ENCODE data around the gene GLP1R.

DNA sequence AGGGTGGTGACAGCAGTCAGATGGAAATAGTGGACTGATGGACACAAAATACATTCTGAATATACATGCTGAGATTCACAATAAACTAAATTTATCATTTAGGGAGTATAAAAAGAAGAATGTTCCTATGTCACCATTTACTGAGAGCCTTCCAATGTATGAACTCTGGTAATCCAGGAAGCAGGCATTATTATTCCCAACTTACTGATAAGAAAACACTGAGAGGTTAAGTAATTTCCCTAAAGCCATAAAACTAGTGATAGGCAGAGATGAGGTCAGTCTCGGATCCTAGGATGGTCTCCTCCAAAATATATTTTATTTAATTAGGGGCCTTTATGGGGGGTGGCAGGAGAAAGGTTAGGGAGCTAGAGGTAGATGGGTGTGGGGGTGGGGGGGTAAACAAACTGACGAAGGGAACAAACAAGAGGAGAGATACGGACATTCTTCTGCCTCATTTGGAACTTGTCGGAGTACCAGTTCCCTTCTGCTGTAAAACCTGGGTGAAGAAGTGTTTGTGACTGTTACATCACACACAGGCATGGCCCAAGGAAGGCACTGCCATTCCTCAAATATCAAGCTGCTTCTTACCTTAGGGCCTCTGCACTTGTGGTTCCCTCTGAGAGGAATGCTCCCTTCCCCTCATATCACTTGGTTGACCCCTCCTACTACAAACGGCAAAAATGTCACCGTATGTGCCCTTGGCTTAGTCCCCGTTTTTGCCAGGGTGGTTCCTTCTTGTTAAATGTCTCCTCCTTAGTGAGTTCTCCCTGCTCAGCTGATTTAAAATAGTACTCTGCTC is 59.7 kb downstream of the GLP1R start:
- no peak for TF ChIP-seq EZH2 (IDR thresholded peaks at IDR 0.05; ENCODE audit: low read length, unreplicated experiment)
- TF ChIP-seq, protein P1, sequence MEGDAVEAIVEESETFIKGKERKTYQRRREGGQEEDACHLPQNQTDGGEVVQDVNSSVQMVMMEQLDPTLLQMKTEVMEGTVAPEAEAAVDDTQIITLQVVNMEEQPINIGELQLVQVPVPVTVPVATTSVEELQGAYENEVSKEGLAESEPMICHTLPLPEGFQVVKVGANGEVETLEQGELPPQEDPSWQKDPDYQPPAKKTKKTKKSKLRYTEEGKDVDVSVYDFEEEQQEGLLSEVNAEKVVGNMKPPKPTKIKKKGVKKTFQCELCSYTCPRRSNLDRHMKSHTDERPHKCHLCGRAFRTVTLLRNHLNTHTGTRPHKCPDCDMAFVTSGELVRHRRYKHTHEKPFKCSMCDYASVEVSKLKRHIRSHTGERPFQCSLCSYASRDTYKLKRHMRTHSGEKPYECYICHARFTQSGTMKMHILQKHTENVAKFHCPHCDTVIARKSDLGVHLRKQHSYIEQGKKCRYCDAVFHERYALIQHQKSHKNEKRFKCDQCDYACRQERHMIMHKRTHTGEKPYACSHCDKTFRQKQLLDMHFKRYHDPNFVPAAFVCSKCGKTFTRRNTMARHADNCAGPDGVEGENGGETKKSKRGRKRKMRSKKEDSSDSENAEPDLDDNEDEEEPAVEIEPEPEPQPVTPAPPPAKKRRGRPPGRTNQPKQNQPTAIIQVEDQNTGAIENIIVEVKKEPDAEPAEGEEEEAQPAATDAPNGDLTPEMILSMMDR (conservative IDR thresholded peaks at IDR 0.05; ENCODE audit: low read depth, low read length): no peak
